Transverse colon (tissue), 3 donors: ENCODE data around the gene HERC6.

ENCODE experiments used
- EP300 ChIP-seq: sonication (generic); formaldehyde crosslinking; IDR thresholded peaks from one replicate; pipeline ENCODE4 v1.6.1; 2017; ENCODE audit warnings: antibody characterized with exemption, low read depth
- POLR2A ChIP-seq: fragments of 450-650 bp; IDR thresholded peaks from one replicate; pipeline ENCODE4 v1.6.1; 2016; ENCODE audit warnings: antibody characterized with exemption, mild to moderate bottlenecking, moderate library complexity
- TF ChIP-seq, protein P1 (sequence below), 5 experiments: fragments of 200-600 bp in 3 of 5; fragments of 450-650 bp in 2 of 5; sonication (generic) in 3 of 5; IDR thresholded peaks; 1 replicate in 2 of 5; 2 replicates in 3 of 5; pipeline ENCODE4 v1.5.1; 2016 to 2017; ENCODE audit warnings: antibody characterized with exemption in 5 of 5, inconsistent platforms in 3 of 5, mild to moderate bottlenecking in 2 of 5, moderate library complexity in 1 of 5

GRCh38 chr4:88477229-88477860 is 98.7 kb downstream of the HERC6 start:
- TF ChIP-seq, protein P1, sequence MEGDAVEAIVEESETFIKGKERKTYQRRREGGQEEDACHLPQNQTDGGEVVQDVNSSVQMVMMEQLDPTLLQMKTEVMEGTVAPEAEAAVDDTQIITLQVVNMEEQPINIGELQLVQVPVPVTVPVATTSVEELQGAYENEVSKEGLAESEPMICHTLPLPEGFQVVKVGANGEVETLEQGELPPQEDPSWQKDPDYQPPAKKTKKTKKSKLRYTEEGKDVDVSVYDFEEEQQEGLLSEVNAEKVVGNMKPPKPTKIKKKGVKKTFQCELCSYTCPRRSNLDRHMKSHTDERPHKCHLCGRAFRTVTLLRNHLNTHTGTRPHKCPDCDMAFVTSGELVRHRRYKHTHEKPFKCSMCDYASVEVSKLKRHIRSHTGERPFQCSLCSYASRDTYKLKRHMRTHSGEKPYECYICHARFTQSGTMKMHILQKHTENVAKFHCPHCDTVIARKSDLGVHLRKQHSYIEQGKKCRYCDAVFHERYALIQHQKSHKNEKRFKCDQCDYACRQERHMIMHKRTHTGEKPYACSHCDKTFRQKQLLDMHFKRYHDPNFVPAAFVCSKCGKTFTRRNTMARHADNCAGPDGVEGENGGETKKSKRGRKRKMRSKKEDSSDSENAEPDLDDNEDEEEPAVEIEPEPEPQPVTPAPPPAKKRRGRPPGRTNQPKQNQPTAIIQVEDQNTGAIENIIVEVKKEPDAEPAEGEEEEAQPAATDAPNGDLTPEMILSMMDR (IDR thresholded peaks at IDR 0.05): no peak
- no peak for TF ChIP-seq EP300
- TF ChIP-seq POLR2A: no peak
